ENCODE measurements around the gene HMGA1.
"Not testable (repeated sequence)": the region's sequence is repeated elsewhere in the genome, so short reads cannot be mapped to it uniquely, and the experiment has no call there.

DNA sequence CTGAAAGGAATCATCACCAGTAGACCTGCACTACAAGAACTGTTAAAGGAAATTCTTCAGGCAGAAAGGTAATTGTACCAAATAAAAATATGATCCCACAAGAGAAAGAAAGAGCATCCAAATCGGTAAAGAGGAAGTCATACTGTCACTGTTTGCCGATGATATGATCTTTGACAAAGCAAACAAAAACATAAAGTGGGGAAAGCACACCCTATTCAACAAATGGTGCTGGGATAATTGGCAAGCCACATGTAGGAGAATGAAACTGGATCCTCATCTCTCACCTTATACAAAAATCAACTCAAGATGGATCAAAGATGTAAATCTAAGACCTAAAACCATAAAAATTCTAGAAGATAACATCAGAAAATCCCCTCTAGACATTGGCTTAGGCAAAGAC, 15.7 kb downstream of the HMGA1 start:
- not testable (repeated sequence) for TF ChIP-seq EZH2 (IDR thresholded peaks at IDR 0.05); POLR2AphosphoS5 (IDR thresholded peaks at IDR 0.05; ENCODE audit: borderline replicate concordance, low read depth, low read length)
